Measurements from ENCODE around the gene PROSER3. TPM values are rescaled to one million over a fixed set of nuclear protein-coding genes. Genes with fewer than 3 reads are reported as not detected.
A peak's percentile ranks its signal among the peaks of the same experiment; 100 is the strongest.

Gene PROSER3
- total RNA-seq, 6 experiments from 2014 or later, result 26.4 to 30.0 (median 29.0) TPM

- Mint-ChIP-seq H3K27me3 (ENCODE audit: insufficient read depth) (peaks cover 6% of the 10 kb centered on the region; the same call in 1 of the 2 replicates), H3K4me3 (no peak overlapping the region), H3K4me1 (ENCODE audit: low read depth) (peaks cover 13% of the 10 kb centered on the region), H3K27ac (no peak overlapping the region), H3K9me3 (no peaks in the 10 kb centered on the region), H3K36me3 (ENCODE audit: low read depth) (no peaks in the 10 kb centered on the region)
- TF ChIP-seq CTCF (IDR thresholded peaks at IDR 0.05), result no peak
- DNase-seq, result no peak
Measured at GRCh38 chr19:35713506-35713850, 44.5 kb upstream of the PROSER3 start.

DNA sequence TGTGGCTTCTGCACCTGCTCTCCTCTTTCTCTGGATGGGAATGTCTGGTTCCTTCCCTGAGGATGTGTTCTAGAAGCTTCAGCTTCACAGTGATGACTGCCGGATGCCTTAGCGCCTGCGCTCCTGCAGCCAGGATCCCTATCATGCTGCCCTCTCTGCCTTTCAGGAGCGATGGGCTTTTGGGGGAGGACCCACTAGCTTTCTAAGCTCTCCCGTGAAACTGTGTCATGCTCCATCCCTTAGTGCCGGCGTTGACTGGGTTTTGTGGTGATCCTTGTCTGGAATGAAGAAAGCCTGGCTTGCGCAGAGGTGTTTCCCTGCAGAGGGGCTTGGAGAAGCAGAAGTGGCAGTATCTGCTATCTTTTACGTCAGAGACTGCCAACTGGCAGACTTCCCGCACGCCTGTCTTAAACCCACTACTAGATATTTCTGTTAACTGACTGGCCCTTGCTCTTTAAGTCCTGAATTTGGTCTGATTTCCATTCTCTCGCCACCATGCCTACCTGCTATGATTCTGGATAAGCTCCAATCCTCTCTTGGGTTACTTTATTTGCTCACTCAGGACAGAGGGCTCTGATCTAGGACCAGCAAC, 44.0 kb upstream of the PROSER3 start:
- peaks cover 15% of the 10 kb centered on the region for H3K4me1 Mint-ChIP-seq (ENCODE audit: low read depth)
- peaks cover 6% of the 10 kb centered on the region; the same call in 1 of the 2 replicates for H3K27me3 Mint-ChIP-seq (ENCODE audit: insufficient read depth)
- no peak overlapping the region for H3K4me3 Mint-ChIP-seq
- no peak for DNase-seq
- no peak overlapping the region for H3K27ac Mint-ChIP-seq
- H3K36me3 Mint-ChIP-seq (ENCODE audit: low read depth), result no peaks in the 10 kb centered on the region
- TF ChIP-seq CTCF (IDR thresholded peaks at IDR 0.05), result no peak
- no peaks in the 10 kb centered on the region for H3K9me3 Mint-ChIP-seq

- Mint-ChIP-seq H3K36me3 (ENCODE audit: low read depth) (peaks cover 4% of the 10 kb centered on the region; the same call in 1 of the 2 replicates), H3K9me3 (no peaks in the 10 kb centered on the region), H3K27ac (no peak overlapping the region), H3K4me1 (ENCODE audit: low read depth) (peaks cover 22% of the 10 kb centered on the region), H3K4me3 (peak overlapping the region; percentile 19; the same call in 1 of the 2 replicates), H3K27me3 (ENCODE audit: insufficient read depth) (peaks cover 6% of the 10 kb centered on the region; the same call in 1 of the 2 replicates)
- no peak for TF ChIP-seq CTCF (IDR thresholded peaks at IDR 0.05)
- DNase-seq, result no peak
Measured at GRCh38 chr19:35714601-35715354, 43.2 kb upstream of the PROSER3 start.

GRCh38 chr19:35715355-35715809, 42.6 kb upstream of the PROSER3 start:
- Mint-ChIP-seq H3K36me3 (ENCODE audit: low read depth) (peaks cover 8% of the 10 kb centered on the region; the same call in 1 of the 2 replicates), H3K27ac (no peak overlapping the region), H3K4me3 (no peak overlapping the region), H3K9me3 (no peaks in the 10 kb centered on the region), H3K27me3 (ENCODE audit: insufficient read depth) (peaks cover 6% of the 10 kb centered on the region; the same call in 1 of the 2 replicates), H3K4me1 (ENCODE audit: low read depth) (peaks cover 22% of the 10 kb centered on the region)
- no peak for DNase-seq
- no peak for TF ChIP-seq CTCF (IDR thresholded peaks at IDR 0.05)

DNA sequence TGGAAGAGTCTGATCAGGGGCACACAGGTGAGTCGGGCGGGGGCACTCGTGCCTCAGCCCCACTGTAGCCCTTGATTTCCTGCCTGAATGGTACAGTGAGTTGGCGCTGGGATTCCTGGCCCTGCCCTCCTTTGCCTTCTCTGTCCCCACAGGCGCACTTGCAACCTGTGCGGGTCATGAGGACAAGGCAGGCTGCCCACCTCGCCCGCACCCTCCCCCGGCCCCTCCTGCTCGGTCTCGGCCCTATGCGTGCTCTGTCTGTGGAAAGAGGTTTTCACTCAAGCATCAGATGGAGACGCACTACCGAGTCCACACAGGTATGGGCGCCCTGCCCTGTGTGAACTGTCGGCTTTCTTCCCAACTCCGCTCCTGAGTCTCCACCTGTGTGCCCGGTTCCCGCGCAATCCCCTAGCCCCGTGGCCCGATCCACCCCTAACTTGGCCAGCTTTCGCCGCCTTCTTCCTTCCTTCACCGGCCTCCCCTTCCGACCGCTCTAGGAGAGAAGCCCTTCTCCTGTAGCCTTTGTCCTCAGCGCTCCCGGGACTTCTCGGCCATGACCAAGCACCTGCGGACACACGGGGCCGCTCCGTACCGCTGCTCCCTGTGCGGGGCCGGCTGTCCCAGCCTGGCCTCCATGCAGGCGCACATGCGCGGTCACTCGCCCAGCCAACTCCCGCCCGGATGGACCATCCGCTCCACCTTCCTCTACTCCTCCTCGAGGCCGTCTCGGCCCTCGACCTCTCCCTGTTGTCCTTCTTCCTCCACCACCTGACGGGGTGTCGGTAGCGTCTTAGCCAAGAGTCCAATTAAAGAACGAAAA, 41.8 kb upstream of the PROSER3 start:
- peak; percentile 28 for DNase-seq
- H3K36me3 Mint-ChIP-seq (ENCODE audit: low read depth), result peaks cover 8% of the 10 kb centered on the region; the same call in 1 of the 2 replicates
- H3K27me3 Mint-ChIP-seq (ENCODE audit: insufficient read depth), result peaks cover 6% of the 10 kb centered on the region; the same call in 1 of the 2 replicates
- peak overlapping the region; percentile 92 for H3K27ac Mint-ChIP-seq
- H3K4me3 Mint-ChIP-seq, result peak overlapping the region; percentile 91
- H3K4me1 Mint-ChIP-seq (ENCODE audit: low read depth), result peaks cover 22% of the 10 kb centered on the region
- no peak for TF ChIP-seq CTCF (IDR thresholded peaks at IDR 0.05)
- H3K9me3 Mint-ChIP-seq, result no peaks in the 10 kb centered on the region
